Left hindlimb (tissue), 1 donor: ENCODE measurements around the gene TMEM62.
"Not testable (repeated sequence)": the region's sequence is repeated elsewhere in the genome, so short reads cannot be mapped to it uniquely, and the experiment has no call there.

Source experiments
- DNase-seq: peaks from one replicate; pipeline ENCODE4 v3.0.0-alpha.2; 2018

Gene TMEM62

DNA sequence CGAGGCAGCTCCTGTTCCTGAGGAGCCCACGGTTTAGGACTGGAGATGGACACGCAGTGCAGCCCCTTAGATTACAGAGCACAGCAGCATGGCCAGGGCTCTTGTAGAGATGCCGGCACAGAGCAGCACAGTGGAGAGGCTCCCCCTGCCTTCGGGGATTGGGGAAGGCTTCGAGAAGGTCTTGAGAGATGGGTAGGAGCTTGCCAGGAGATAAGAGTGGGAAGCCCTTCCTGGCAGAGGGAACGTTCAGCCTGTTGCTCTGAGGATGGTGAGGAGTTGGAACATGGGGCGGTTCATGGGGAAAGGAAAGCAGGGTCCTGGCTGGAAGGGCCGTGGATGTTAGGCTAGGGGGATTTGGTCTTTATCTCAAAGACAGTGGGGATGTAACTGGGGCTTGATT is 77.4 kb downstream of the TMEM62 start:
- DNase-seq = no peak

GRCh38 chr15:43211224-43211735 is 77.9 kb downstream of the TMEM62 start:
- no peak for DNase-seq

- DNase-seq = no peak
Measured at GRCh38 chr15:43212299-43212698, 78.9 kb downstream of the TMEM62 start.

DNA sequence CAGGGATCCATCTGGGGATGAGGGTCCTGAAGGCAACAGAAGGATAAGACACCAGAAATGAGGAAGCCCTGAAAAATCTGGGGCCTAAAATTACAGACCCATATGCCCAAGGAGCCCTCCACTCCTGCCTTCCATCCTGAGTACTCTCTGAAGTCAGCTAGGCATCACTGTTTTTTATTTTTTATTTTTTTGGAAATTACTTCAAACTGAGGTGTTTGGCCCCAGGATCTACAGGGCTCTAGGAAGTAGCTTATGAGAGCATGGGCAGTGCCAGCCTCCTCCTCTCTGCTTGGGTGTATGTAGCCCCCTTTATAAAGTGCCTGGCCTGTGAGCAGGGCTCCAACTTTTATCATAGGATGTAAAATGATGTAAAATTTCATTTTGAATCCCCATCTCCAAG is 79.6 kb downstream of the TMEM62 start:
- DNase-seq = no peak

DNA sequence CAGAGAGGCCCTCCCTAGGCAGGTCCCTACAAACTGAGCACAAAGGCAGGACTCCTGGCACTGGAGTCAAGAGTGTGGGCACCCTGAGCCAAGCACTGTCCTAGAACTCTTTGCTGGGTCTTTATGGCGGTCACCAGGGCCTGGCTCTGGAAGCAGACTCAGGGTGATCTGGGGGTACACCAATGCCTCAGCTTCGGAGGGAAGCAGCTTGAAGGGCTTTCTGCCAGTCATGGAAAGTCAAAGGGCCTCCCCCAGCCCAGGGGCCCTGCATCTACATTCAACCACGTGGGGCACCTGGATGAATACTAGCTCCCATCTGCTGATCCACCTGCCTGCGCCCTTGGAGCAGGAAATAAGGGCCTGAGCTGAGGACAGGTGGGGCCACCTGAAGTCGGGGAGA is 80.1 kb downstream of the TMEM62 start:
- no peak for DNase-seq

DNA sequence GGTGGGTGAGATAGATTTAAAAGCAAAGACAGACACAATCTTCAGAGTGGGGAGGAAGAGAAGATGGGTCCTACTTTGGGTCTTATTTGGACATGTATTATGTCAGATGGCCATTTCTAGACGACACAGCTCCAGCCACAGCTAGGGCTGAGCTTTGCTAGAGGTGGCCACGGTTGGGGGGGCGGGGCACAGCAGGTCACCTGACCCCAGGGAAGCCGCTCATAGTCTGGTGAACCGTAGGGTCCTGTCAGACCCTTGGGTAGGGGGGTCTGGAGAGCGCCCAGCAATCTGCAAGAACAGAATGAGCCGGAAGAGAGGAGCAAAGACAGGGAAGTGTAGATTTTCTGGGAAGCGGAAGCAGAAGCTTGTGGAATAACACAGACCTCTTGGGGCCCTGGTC is 80.8 kb downstream of the TMEM62 start:
- DNase-seq = no peak

DNA sequence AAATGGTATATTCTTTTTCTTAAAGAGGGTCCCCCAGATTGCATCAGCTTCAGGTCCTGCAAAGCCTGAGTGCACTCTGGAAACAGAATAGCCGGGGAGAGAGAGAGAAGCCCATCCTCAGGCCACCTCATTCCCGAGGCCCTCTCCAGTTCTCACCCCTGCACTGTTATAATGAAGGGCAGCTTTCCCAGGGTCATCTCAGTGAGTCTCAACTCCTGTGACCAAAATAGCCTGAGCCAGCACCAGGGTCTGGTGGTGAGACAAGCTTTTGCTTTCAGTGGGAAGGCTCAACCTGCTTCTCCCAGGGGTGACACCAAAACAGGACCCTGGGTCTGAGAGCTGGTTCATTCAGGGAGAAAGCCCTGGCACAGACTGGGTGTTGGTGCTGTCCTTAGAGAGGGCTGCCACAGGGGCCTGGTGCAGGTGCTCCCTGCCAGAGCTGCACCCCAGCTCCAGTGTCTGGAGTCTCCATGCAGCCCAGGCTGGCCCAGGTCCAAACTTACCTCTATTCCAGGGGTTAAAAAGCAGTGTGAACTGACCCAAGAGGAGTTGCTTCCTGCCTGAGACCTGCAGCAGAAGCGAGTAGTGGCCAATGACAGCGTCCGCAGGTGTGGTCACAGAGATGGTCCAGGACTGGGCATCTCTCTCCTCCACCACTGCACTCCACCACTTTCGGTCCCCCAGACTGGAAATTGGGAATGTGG is 81.4 kb downstream of the TMEM62 start:
- no peak for DNase-seq

DNA sequence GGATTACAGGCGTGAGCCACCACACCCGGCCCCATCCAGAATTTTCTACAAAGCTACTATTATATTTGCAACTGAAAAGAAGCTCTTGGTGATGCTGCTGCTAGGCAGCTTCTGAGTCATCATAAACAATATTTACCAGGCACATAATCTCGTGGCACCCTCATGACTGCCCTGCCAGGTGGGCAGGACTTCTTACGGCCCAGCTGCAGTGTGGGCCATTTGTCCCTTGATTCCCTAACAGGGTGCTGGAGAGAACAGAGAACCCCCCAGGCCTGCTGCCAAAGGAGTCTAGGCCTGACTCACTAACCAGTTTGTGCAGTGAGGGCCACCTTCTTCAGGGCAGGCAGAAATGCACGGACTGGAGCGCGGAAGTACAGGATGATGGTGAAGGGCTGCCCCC is 82.6 kb downstream of the TMEM62 start:
- DNase-seq = no peak

DNA sequence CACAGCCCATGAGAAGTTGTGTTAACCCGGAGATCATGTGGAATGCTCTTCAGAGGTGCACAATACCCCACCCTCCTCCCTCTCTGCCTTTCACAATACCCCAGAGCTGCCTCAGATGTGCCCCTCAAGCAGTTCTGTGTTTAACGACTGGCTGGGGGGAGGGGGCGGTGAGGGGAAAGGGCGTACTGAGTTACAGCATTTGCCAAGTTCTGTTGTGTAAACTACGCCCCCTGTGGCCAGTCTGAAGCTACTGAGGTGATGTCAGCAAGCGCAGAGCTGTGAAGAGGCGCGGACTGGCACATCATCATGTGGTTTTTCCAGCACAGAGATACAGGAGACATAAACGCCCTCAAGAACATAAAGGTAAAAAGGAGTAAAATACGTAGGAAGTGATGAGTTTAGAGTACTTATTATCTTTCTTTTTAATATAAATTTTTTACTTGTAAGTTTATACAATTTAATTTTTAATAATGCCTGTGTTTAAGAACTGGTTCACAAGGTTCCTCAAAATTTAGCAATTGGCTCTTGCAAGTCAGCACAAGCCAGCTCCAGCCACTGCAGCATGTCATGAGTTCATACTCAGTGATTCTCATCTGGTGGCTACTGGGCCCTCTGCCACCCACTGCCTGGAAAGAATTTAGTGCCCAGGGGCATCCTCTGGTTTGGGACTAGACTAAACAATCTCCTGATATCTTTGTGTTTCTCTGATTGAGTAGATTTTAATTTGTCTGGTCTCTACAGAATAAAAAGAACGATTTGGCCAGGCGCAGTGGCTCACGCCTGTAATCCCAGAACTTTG is 85.7 kb downstream of the TMEM62 start:
- DNase-seq = no peak

DNA sequence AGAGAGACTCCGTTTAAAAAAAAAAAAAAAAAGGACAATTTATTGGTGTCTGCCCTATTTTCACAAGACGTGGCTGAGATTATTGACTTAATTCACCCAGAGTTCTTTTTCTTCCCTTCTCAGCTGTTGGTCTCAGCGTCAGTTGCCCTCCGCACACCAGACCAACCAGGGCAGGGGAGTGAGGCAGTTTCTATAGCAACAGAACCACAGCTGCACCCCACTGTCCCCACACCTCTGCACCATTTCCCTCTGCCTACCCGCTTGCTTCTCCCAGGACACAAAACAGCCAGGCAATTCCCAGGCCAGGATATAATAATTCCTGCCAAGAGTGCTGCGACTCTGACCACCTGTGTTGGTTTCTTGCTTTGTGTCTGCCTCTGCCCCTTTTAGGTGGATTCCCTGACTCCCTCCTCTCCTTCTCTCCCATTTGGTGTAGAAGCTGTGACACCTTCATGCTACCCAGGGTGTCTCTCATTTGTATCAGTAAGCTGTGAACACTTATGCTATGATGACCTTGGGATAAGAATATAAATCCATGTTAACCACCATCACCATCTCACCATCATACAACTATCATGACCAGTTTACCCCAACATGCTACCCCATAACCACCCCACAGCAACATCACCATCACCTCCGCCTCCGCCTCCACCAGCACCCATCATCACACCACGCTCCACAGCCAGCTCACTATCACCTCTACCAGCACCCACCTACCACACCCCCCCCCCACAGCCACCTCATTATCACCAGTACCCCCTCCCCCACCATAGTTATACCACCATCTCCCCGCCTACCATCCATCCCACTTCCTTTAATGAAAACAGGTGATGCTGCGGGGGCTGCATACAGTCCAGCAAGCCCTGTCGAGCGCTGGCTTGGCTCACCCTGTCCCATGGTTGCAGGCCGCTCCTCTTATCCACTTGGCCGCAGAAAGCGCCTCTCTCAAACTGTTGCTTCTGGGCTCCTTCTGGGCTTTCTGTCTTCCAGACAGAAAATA is 86.8 kb downstream of the TMEM62 start:
- DNase-seq = no peak

DNA sequence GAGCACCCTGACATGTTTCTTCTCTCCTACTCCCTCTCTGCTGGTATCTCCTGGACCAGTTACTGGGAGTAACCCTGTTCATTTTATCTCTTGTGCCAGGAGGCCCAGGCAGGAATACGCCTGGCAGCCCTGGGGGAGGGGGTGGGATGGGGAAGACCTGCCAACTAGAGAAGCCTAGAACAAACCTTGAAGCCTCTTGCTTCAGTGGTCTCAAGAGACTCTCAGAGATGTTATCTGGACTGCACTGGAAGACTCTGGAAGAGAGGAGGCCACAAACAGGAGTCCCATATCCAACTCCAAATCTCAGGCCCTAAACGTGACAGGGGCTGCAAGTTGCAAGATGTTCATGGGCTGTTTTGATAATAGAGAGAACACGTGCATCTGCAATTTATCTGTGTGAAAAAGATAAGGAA is 87.6 kb downstream of the TMEM62 start, which contains the start of gene EPB42:
TSS of gene EPB42 (minus strand) at position 28 of the 413 bp plus-strand sequence. CDS start 193 bp downstream, outside the sequence.
- DNase-seq = no peak

DNA sequence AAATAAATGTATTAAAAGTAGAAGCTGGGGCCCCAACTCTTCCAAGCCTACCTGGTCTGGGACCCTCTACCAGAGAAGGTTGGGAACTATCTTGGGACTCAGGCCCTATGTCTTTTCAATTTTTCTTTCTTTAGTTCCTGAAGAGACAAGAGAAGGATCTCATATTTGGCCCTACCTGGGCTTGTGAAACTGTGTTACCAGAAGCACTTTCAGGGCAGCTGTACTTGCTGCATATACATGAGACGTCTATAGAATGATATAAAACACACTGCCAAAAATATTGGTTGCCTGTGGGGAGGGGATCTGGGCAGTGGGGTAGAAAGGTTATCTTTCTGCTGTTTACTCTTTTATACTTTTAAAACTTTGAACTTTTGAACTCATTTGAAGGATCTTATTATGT is 88.0 kb downstream of the TMEM62 start:
- no peak for DNase-seq

DNA sequence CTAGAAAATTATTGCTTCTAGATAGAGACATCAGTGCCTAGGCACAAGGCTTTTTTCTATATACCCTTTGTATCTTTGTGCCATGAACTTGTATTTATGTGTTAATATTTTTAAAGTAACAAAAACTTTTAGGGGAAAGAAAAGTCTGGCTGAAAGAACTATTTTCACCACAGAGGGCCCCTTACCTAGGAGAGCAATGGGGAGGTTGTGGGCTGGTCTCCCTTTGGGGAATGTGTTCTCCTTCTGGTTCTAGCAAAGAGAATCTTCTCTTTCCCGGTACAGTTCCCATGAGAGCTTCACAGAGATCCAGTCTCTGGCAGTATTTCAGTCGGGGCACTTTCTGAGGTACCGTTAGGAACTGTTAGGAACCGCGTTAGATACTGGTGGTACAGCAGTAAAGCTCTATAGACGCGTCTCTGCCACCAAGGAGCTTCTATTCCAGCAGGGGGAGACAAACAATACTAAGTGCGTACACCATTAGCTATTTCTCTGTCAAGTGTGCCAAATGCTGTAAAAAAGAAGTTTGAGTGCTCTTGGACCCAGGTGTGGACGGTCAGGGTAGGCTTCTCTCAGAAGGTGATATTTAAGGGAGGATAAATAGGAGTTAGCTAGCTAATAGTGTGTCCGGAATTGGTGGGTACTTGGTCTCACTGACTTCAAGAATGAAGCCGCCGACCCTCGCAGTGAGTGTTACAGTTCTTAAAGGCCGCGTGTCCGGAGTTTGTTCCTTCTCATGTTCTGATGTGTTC is 92.0 kb downstream of the TMEM62 start:
- no peak for DNase-seq

GRCh38 chr15:43225950-43226255 is 92.5 kb downstream of the TMEM62 start:
- not testable (repeated sequence) for DNase-seq

- DNase-seq = no peak
Measured at GRCh38 chr15:43226436-43227305, 93.3 kb downstream of the TMEM62 start.

DNA sequence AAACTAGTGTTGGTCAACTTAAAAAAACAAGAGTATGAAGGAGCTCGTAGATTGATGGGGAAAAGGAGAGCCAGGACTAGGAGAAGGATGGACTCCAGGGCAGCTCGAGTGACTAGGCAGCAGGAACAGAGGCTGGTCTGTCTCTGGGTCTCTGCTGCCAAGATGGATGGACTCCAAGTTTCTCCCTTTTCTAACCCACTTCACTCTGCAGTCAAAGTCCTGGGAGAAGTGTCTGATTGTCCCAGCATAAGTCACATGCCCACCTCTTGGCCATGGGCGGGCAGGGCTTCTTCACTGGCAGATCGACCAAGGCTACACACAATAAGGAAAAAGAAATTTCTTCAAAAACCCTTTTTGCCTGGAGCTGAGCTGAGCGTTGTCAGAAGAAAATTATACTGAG is 96.6 kb downstream of the TMEM62 start:
- no peak for DNase-seq

- DNase-seq = no peak
Measured at GRCh38 chr15:43230640-43231115, 97.3 kb downstream of the TMEM62 start.

- DNase-seq = no peak
Measured at GRCh38 chr15:43232289-43232874, 99.0 kb downstream of the TMEM62 start.
